CD4-positive, alpha-beta T cell treated with Interleukin-6 at 100 ng/mL for 8 hours (primary cell): ENCODE data around the gene MYCL.
A peak's percentile ranks its signal among the peaks of the same experiment; 100 is the strongest.

Experiments
- DNase-seq: peaks from one replicate; pipeline ENCODE4 v3.0.0-alpha.2; 2020; ENCODE audit warnings: mixed read lengths, low spot score

MYCL gene

GRCh38 chr1:39901714-39902459, at the start of gene MYCL:
Gene MYCL, minus strand, starts transcription at chr1:39901917. Its CDS starts 483 bp downstream, at chr1:39901434.
- DNase-seq = peak; percentile 62

GRCh38 chr1:39949891-39950290, 48.2 kb upstream of the MYCL start:
- no peak for DNase-seq

GRCh38 chr1:39947260-39947659, 45.5 kb upstream of the MYCL start:
- no peak for DNase-seq

GRCh38 chr1:39946216-39946615, 44.5 kb upstream of the MYCL start:
- no peak for DNase-seq

- DNase-seq = no peak
Observed at GRCh38 chr1:39944410-39945112, 42.8 kb upstream of the MYCL start.

- no peak for DNase-seq
Observed at GRCh38 chr1:39943471-39944290, 42.0 kb upstream of the MYCL start.

GRCh38 chr1:39940980-39941871, 39.5 kb upstream of the MYCL start:
- DNase-seq = no peak

GRCh38 chr1:39940253-39940652, 38.5 kb upstream of the MYCL start:
- DNase-seq = no peak

GRCh38 chr1:39938856-39939255, 37.1 kb upstream of the MYCL start:
- no peak for DNase-seq

GRCh38 chr1:39936724-39937491, 35.2 kb upstream of the MYCL start:
- DNase-seq = no peak

- DNase-seq = no peak
Observed at GRCh38 chr1:39933956-39934941, 32.5 kb upstream of the MYCL start.

- no peak for DNase-seq
Observed at GRCh38 chr1:39928809-39929587, 27.3 kb upstream of the MYCL start.

- no peak for DNase-seq
Observed at GRCh38 chr1:39927538-39927937, 25.8 kb upstream of the MYCL start.

- no peak for DNase-seq
Observed at GRCh38 chr1:39926820-39927219, 25.1 kb upstream of the MYCL start.

- no peak for DNase-seq
Observed at GRCh38 chr1:39926343-39926793, 24.7 kb upstream of the MYCL start.

- DNase-seq = no peak
Observed at GRCh38 chr1:39925721-39926342, 24.1 kb upstream of the MYCL start.

GRCh38 chr1:39922251-39922688, 20.6 kb upstream of the MYCL start:
- DNase-seq = no peak

GRCh38 chr1:39919545-39919944, 17.8 kb upstream of the MYCL start:
- DNase-seq = peak; percentile 62
